ENCODE results near the gene ZNF141.

DNA sequence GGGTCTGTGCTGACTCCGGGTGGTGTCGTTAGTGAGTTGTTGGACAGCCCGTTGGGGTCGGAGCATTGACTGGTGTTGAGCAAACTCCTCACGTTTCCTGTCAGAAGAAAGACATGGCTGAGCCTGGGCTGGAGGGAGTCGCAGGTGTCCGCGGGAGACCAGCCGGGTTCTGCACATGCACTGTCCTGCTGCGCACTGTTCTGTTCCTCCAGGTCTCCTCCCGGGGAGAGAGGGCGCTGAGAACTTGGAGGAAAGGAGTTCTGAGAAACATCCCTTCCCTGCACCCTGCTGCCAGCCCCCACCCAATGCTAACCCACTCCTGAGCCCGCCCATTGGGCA is 1.1 kb downstream of the ZNF141 start:
- TF ChIP-seq CTCF (IDR thresholded peaks at IDR 0.05) (no peak), POLR2AphosphoS5 (IDR thresholded peaks at IDR 0.05) (no peak)

Measured in prostate gland (tissue), 2 donors.